SK-N-SH (cell line): Measurements from ENCODE around the gene PPP5C. TPM values are rescaled to one million over a fixed set of nuclear protein-coding genes. Genes with fewer than 3 reads are reported as not detected.
"Not testable (repeated sequence)": the region's sequence is repeated elsewhere in the genome, so short reads cannot be mapped to it uniquely, and the experiment has no call there.

ENCODE experiments used
- CTCF ChIA-PET: fragments of 300-600, 350-600 bp; formaldehyde crosslinking; extraction: SDS; loops from one replicate; lab custom pipeline; 2021; lab: Yijun Ruan, JAX
- POLR2A ChIA-PET: fragments of 350-600 bp; sonication (Branson Sonifier 250); formaldehyde crosslinking; extraction: SDS; loops from one replicate; lab custom pipeline; 2020; ENCODE audit warnings: antibody characterized with exemption, inconsistent platforms; lab: Yijun Ruan, JAX
- DNase-seq: peaks from one replicate; pipeline ENCODE4 v3.0.0; 2012
- H2AFZ ChIP-seq: fragments of 200-600 bp; sonication (generic); 2 replicates; pipeline ENCODE4 v1.8.1; 2016; ENCODE audit warnings: antibody characterized with exemption, mild to moderate bottlenecking, low read depth
- H3F3A ChIP-seq: fragments of 200-600 bp; sonication (generic); replicated peaks from 2 replicates; pipeline ENCODE3; 2016; ENCODE audit warnings: antibody characterized with exemption, mild to moderate bottlenecking; ENCODE audit not compliant: insufficient read depth
- H3K27ac ChIP-seq, 2 experiments: fragments of 200-500 bp in 1 of 2; fragments of 200-600 bp in 1 of 2; sonication (Bioruptor generic) in 1 of 2; sonication (generic), shearing (Covaris generic) in 1 of 2; 2 replicates each; pipeline versions ENCODE4 v1.5.1 to v1.6.1; 2014 to 2016; ENCODE audit warnings: low read depth in 2 of 2, inconsistent platforms in 1 of 2, low read length in 1 of 2, mild to moderate bottlenecking in 1 of 2, mixed read lengths in 1 of 2
- H3K27me3 ChIP-seq: fragments of 200-600 bp; sonication (generic), shearing (Covaris generic); 2 replicates; pipeline ENCODE4 v1.6.1; 2016; ENCODE audit warnings: mixed run types; ENCODE audit not compliant: insufficient read depth
- H3K36me3 ChIP-seq, 2 experiments: fragments of 200-500 bp in 1 of 2; fragments of 200-600 bp in 1 of 2; sonication (Bioruptor generic) in 1 of 2; sonication (generic) in 1 of 2; replicated peaks in 1 of 2; 2 replicates each; pipeline versions ENCODE3 to v1.5.1; 2014 to 2016; ENCODE audit warnings: low read length in 1 of 2, mild to moderate bottlenecking in 1 of 2; ENCODE audit not compliant: insufficient read depth in 2 of 2, control insufficient read depth in 1 of 2
- H3K4me1 ChIP-seq, 2 experiments: fragments of 200-500 bp in 1 of 2; fragments of 200-600 bp in 1 of 2; sonication (Bioruptor generic) in 1 of 2; sonication (generic), shearing (Covaris generic) in 1 of 2; 2 replicates each; pipeline versions ENCODE4 v1.5.1 to v1.6.1; 2014 to 2016; ENCODE audit warnings: low read depth in 1 of 2, low read length in 1 of 2, mixed run types in 1 of 2; ENCODE audit not compliant: insufficient read depth in 2 of 2, control insufficient read depth in 1 of 2
- H3K4me2 ChIP-seq: fragments of 200-600 bp; sonication (generic), shearing (Covaris generic); 2 replicates; pipeline ENCODE4 v1.6.1; 2017; ENCODE audit warnings: mixed run types
- H3K4me3 ChIP-seq, 2 experiments: fragments of 200-500 bp in 1 of 2; fragments of 200-600 bp in 1 of 2; sonication (Bioruptor generic) in 1 of 2; sonication (generic), shearing (Covaris generic) in 1 of 2; 2 replicates each; pipeline versions ENCODE4 v1.5.1 to v1.8.1; 2014 to 2016; ENCODE audit warnings: low read depth in 2 of 2, inconsistent platforms in 1 of 2, low read length in 1 of 2, mild to moderate bottlenecking in 1 of 2, mixed read lengths in 1 of 2, moderate library complexity in 1 of 2
- H3K79me2 ChIP-seq: fragments of 200-600 bp; sonication (generic); 2 replicates; pipeline ENCODE4 v1.8.1; 2017; ENCODE audit warnings: mild to moderate bottlenecking; ENCODE audit not compliant: insufficient read depth
- H3K9ac ChIP-seq: fragments of 200-600 bp; sonication (generic); 2 replicates; pipeline ENCODE4 v1.6.1; 2017; ENCODE audit warnings: mixed run types
- H3K9me2 ChIP-seq: fragments of 200-600 bp; sonication (generic); 2 replicates; pipeline ENCODE4 v1.6.1; 2017; ENCODE audit warnings: mixed run types
- H3K9me3 ChIP-seq: fragments of 200-600 bp; sonication (generic); 2 replicates; pipeline ENCODE4 v1.6.1; 2017; ENCODE audit warnings: mixed run types, mild to moderate bottlenecking, moderate library complexity
- H4K20me1 ChIP-seq: fragments of 200-600 bp; sonication (generic); 2 replicates; pipeline ENCODE4 v1.6.1; 2017; ENCODE audit warnings: mild to moderate bottlenecking, mixed run types; ENCODE audit not compliant: insufficient read depth
- FOSL2 ChIP-seq: IDR thresholded peaks from 2 replicates; pipeline ENCODE4 v1.4.0; 2012; ENCODE audit warnings: low read depth, mild to moderate bottlenecking, moderate library complexity, borderline replicate concordance
- GABPA ChIP-seq: IDR thresholded peaks from 2 replicates; pipeline ENCODE4 v1.4.0; 2012; ENCODE audit warnings: low read depth, mild to moderate bottlenecking
- GATA2 ChIP-seq: sonication (generic); formaldehyde crosslinking; IDR thresholded peaks from 2 replicates; pipeline ENCODE4 v1.5.0; 2020; ENCODE audit warnings: mild to moderate bottlenecking, missing genetic modification reagents
- MXI1 ChIP-seq: IDR thresholded peaks from 2 replicates; pipeline ENCODE4 v1.6.1; 2012; ENCODE audit warnings: mild to moderate bottlenecking, low read depth, low read length, improper control_type of control experiment
- NFIC ChIP-seq: IDR thresholded peaks from 2 replicates; pipeline ENCODE4 v1.4.0; 2012; ENCODE audit warnings: borderline replicate concordance
- NRF1 ChIP-seq: IDR thresholded peaks from 2 replicates; pipeline ENCODE4 v1.6.1; 2012; ENCODE audit warnings: low read depth, mild to moderate bottlenecking, low read length
- RAD21 ChIP-seq: IDR thresholded peaks from 2 replicates; pipeline ENCODE4 v1.6.1; 2012; ENCODE audit warnings: mild to moderate bottlenecking, low read length
- RFX5 ChIP-seq: IDR thresholded peaks from 2 replicates; pipeline ENCODE4 v1.6.1; 2012; ENCODE audit warnings: mild to moderate bottlenecking, improper control_type of control experiment, low read length
- SIN3A ChIP-seq: IDR thresholded peaks from 2 replicates; pipeline ENCODE4 v1.6.1; 2012; ENCODE audit warnings: low read depth, mild to moderate bottlenecking, low read length, moderate library complexity, borderline replicate concordance
- SMC3 ChIP-seq: IDR thresholded peaks from 2 replicates; pipeline ENCODE4 v1.6.1; 2012; ENCODE audit warnings: low read depth, low read length, improper control_type of control experiment
- TEAD4 ChIP-seq: IDR thresholded peaks from 2 replicates; pipeline ENCODE4 v1.4.0; 2012; ENCODE audit warnings: mild to moderate bottlenecking, borderline replicate concordance; ENCODE audit not compliant: insufficient read depth
- YY1 ChIP-seq: IDR thresholded peaks from 2 replicates; pipeline ENCODE4 v1.4.0; 2012; ENCODE audit warnings: low read depth, mild to moderate bottlenecking
- WGBS: methylation state at CpG from one replicate; pipeline ENCODE4 v1.1.6; 2017; ENCODE audit warnings: low lambda C conversion rate; 5-methylcytosine and 5-hydroxymethylcytosine counted together
- polyA plus RNA-seq, 3 experiments: library from polyadenylated mRNA; depleted of rRNA; stranded (reverse); fragments of >200 nt; gene quantifications; 2 replicates each; pipeline ENCODE4 v1.2.3, GENCODE V29; 2012
- TF ChIP-seq, protein P1 (sequence below): fragments of 150-350 bp; IDR thresholded peaks from 2 replicates; pipeline ENCODE4 v1.6.1; 2017; ENCODE audit warnings: antibody characterized with exemption, low read length, low read depth, borderline replicate concordance
- TF ChIP-seq, protein P2 (sequence below): IDR thresholded peaks from 2 replicates; pipeline ENCODE4; 2012

The PPP5C gene
- polyA plus RNA-seq, 1 of the 3 experiments (the other 2 are of a cell fraction) = 162 TPM

DNA sequence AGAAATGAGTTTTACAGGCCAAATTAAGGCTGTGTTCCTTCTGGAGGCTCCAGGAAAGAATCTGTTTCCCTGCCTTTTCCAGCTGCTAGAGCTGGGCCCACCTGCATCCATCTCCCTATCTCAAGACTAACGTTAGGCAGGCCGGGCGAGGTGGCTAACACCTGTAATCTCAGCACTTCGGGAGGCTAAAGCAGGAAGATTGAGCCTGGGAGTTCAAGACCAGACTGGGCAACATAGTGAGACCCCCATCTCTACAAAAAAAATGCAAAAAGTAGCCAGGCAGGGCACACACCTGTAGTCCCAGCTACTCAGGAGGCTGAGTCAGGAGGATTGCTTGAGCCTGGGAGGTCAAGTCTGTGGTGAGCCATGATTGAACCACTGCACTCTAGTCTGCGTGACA, 35.4 kb upstream of the PPP5C start:
- no peak overlapping the region for H3K4me3 ChIP-seq
- H3F3A ChIP-seq = no peaks in the 10 kb centered on the region
- no peaks in the 10 kb centered on the region for H3K4me1 ChIP-seq
- no peak for TF ChIP-seq SMC3
- no peak for TF ChIP-seq TEAD4
- no peak for TF ChIP-seq MXI1
- no peak for TF ChIP-seq FOSL2
- TF ChIP-seq RAD21 = no peak
- TF ChIP-seq, protein P1, sequence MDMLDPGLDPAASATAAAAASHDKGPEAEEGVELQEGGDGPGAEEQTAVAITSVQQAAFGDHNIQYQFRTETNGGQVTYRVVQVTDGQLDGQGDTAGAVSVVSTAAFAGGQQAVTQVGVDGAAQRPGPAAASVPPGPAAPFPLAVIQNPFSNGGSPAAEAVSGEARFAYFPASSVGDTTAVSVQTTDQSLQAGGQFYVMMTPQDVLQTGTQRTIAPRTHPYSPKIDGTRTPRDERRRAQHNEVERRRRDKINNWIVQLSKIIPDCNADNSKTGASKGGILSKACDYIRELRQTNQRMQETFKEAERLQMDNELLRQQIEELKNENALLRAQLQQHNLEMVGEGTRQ = no peak
- TF ChIP-seq YY1 = no peak
- no peak for TF ChIP-seq GATA2 (CRISPR knock-in tag)
- TF ChIP-seq SIN3A = no peak
- no peak for TF ChIP-seq NFIC
- TF ChIP-seq RFX5 = no peak
- no peak for TF ChIP-seq NRF1
- TF ChIP-seq, protein P2, sequence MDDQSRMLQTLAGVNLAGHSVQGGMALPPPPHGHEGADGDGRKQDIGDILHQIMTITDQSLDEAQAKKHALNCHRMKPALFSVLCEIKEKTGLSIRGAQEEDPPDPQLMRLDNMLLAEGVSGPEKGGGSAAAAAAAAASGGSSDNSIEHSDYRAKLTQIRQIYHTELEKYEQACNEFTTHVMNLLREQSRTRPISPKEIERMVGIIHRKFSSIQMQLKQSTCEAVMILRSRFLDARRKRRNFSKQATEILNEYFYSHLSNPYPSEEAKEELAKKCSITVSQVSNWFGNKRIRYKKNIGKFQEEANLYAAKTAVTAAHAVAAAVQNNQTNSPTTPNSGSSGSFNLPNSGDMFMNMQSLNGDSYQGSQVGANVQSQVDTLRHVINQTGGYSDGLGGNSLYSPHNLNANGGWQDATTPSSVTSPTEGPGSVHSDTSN = no peak
- no peak for TF ChIP-seq GABPA
- H4K20me1 ChIP-seq = no peaks in the 10 kb centered on the region
- H3K27ac ChIP-seq = no peak overlapping the region
- no peak overlapping the region for H2AFZ ChIP-seq
- H3K79me2 ChIP-seq = no peaks in the 10 kb centered on the region
- H3K36me3 ChIP-seq = no peaks in the 10 kb centered on the region
- no peak for DNase-seq
- 91% methylated on average over 5 of the region's 5 CpGs for WGBS
- H3K27me3 ChIP-seq = no peaks in the 10 kb centered on the region
- H3K9ac ChIP-seq = no peak overlapping the region
- CTCF ChIA-PET = interaction anchor here (1.0 kb wide), 1 partner anchor 10 kb away, joined by 3 read pairs; no protein-coding TSS in a partner anchor
- no peak overlapping the region for H3K4me2 ChIP-seq
- H3K9me3 ChIP-seq = peaks cover 3% of the 10 kb centered on the region; the same call in 1 of the 2 replicates
- POLR2A ChIA-PET = no interaction called here
- H3K9me2 ChIP-seq = no peaks in the 10 kb centered on the region

DNA sequence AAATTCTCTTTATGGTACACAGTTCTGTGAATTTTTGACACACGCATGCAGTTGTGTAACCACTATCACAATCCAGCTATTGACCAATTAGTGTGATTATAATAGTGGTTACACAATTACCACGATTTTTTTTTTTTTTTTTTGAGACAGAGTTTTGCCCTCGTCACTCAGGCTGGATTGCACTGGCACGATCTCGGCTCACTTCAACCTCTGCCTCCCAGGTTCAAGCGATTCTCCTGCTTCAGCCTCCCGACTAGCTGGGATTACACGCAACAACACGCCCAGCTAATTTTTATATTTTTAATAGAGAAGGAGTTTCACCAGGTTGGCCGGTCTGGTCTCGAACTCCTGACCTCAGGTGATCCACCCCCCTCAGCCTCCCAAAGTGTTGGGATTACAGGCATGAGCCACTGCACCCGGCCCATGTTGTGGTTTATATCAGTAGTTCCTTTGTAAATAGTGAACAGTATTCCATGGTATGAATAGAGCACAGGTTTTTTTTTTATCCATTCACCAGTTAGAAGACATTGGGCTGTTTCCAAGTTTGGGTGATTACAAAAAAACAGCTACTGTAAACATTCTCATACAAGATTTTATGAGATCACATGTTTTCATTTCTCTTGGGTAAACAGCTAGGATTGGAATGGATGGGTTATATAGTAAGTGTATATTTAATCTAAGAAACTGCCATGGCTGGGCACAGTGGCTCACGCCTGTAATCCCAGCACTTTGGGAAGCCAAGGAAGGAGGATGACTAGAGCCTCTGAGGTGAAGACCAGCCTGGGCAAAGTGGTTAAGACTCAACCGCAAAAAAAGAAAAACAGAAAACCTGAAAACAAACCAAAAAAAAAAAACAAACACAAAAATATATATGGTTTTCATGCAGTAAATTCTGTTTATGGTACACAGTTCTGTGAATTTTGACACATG, 33.1 kb upstream of the PPP5C start:
- H3K4me1 ChIP-seq, POLR2A ChIA-PET, H3K36me3 ChIP-seq, H3K9me3 ChIP-seq, H3K9me2 ChIP-seq, H3K27me3 ChIP-seq, H3K27ac ChIP-seq, H3K4me2 ChIP-seq, H3K9ac ChIP-seq, H3K79me2 ChIP-seq, H2AFZ ChIP-seq, DNase-seq, H3K4me3 ChIP-seq, H4K20me1 ChIP-seq, H3F3A ChIP-seq: not testable (repeated sequence)
- 81% methylated on average over 14 of the region's 14 CpGs for WGBS
- CTCF ChIA-PET = interaction anchor here (0.9 to 1.0 kb wide), 2 partner anchors 33 kb away, joined by 3 read pairs; partner anchors contain the start of gene PPP5C
